HG03520 (cell line): ENCODE measurements around the gene LMNA.
"Not testable (repeated sequence)": the region's sequence is repeated elsewhere in the genome, so short reads cannot be mapped to it uniquely, and the experiment has no call there.

Experiments
- ATAC-seq: cut with Tn5 transposase; IDR thresholded peaks from one replicate; pipeline ENCODE4 v1.9.1; 2021; ENCODE audit warnings: mild to moderate bottlenecking, moderate library complexity; ENCODE audit not compliant: unreplicated experiment

LMNA gene

GRCh38 chr1:156104065-156104810, 10.3 kb upstream of the LMNA start:
- no peak for ATAC-seq

DNA sequence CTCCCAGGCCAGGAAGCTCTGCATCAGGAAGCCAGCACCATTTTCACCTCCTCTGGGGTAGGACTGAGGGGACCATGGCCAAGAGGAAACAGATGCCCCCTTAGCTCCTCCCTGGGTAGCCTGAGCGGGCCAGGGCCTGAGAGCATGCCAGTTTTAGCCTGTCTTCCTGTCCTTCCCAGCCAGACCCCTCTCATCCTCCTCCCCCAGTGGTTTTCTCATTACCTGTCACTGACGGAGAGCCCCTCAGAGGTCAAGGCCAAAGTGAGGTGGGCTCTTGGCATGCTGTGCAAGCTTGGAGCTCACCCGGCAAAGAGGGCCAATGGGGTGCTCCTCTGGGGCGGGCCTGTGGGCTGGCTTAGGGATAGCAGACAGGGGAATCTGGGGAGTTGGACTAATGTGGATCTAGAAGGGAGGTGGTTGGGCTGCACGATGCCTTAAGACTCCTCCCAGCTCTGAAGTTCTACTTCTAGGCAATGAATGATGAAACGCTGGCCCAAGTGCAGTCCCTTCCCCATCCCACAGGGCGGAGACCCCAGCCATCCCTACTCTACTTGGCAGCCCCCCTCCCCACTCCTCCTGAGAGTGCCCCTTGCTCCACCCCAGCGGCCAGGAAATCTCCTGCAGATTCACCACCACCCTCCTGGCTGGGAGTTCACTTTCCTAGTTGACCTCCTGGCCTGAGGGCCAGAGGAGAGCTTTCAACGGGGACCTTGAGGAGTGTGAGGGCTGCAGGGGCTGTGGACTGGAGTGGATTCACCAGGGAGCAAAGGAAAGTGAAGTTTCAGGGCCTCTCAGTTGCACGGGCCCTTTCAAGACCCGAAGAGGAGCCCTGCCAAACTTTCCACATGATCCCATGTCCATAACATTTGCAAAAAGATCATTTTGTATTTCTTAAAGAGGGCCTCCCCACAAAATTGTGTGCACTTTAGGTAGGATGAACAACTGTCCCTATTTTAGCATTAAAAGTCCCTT, 9.4 kb upstream of the LMNA start:
- ATAC-seq: no peak

- no peak for ATAC-seq
Measured at GRCh38 chr1:156106624-156107488, 7.7 kb upstream of the LMNA start.

DNA sequence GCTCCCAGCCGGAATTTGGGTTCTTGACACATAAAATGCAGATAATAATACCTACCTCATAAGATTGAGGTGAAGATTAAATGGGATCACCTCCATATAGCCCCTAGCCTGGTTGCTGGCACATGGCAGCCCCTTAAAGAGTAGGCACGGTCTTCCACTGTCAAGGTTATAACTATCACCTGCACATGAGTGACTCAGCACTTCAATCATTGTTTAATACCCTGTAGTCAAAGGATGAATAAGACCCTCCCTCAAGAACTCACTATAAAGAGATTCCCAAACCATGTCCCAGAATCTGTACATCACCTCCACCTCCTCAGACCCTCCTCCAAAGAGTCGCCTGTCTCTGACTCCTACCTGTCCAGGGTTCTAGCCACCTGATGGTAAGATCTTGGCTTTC, 6.5 kb upstream of the LMNA start:
- ATAC-seq: no peak

- ATAC-seq: no peak
Measured at GRCh38 chr1:156108664-156109241, 5.8 kb upstream of the LMNA start.

GRCh38 chr1:156110252-156110651, 4.3 kb upstream of the LMNA start:
- ATAC-seq: no peak

- no peak for ATAC-seq
Measured at GRCh38 chr1:156111355-156111962, 3.1 kb upstream of the LMNA start.

- ATAC-seq: no peak
Measured at GRCh38 chr1:156112276-156113137, 2.0 kb upstream of the LMNA start.

- no peak for ATAC-seq
Measured at GRCh38 chr1:156113282-156113950, 1.1 kb upstream of the LMNA start.

GRCh38 chr1:156114919-156115513, 505 bp downstream of the LMNA start:
- no peak for ATAC-seq

- no peak for ATAC-seq
Measured at GRCh38 chr1:156115514-156116374, 1.2 kb downstream of the LMNA start.

DNA sequence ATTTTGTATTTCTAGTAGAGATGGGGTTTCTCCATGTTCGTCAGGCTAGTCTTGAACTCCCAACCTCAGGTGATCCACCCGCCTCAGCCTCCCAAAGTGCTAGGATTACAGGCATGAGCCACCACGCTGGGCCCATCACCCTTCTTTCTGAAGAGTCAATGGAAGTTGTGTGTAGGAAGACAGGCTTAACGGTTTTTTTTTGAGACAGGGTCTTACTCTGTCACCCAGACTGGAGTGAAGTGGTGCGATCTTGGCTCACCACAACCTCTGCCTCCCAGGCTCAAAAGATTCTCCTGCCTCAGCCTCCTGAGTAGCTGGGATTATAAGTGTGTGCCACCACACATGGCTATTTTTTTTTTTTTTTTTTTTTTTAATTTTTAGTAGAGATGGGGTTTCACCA, 2.2 kb downstream of the LMNA start:
- ATAC-seq: not testable (repeated sequence)

GRCh38 chr1:156117414-156118176, 3.1 kb downstream of the LMNA start:
- ATAC-seq: no peak

GRCh38 chr1:156118177-156118868, 3.8 kb downstream of the LMNA start:
- ATAC-seq: no peak

DNA sequence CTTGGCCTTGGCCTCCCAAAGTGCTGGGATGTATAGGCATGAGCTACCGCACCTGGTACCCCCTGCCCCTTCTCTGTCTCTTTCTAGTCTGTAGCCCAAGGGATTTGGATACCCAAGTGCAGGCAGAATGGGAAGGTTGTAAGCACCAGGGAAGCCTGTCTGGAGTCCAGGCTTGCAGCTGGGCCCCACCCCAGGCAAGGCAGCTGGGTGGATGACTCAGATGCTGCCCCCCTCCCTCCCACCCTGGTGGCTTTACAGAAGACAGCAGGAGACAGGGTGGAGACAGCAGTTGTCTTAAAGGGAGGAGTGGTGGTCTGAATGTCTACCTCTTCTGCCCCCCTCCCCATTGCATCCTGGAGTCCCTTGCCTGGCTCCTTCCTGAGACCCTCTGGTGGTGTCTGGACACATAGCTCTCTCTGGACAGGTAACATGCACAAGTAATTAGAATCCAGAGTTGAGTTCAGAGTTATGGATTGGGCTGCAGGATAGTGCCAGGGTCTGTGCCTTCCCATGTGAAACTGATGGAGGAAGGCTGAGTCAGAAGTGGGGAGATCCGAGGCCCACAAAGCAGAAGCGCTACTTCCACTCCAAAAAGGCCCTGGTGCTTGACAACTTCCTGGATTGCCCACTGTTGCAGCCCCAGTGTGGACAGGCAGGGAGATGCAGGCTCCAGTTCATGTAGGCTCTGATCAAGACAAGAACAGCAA, 5.1 kb downstream of the LMNA start:
- no peak for ATAC-seq
